Measurements from ENCODE around the gene ZNF684.
"Not testable (repeated sequence)": the region's sequence is repeated elsewhere in the genome, so short reads cannot be mapped to it uniquely, and the experiment has no call there.

Gene ZNF684

DNA sequence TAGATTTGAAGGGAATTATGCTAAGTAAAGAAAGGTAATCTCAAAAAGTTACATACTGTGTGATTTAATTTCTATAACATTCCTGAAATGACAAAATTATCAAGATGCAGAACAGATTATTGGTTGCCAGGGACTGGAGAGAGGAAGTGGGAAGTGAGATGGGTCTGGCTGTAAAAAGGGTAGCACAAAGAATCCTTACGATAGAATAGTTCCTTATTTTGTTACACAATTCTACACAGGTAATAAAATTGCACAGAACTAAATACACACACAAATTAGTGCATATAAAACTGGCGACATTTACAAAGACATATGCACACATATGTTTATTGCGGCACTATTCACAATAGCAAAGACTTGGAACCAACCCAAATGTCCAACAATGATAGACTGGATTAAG, 33.5 kb downstream of the ZNF684 start:
- TF ChIP-seq, protein P1, sequence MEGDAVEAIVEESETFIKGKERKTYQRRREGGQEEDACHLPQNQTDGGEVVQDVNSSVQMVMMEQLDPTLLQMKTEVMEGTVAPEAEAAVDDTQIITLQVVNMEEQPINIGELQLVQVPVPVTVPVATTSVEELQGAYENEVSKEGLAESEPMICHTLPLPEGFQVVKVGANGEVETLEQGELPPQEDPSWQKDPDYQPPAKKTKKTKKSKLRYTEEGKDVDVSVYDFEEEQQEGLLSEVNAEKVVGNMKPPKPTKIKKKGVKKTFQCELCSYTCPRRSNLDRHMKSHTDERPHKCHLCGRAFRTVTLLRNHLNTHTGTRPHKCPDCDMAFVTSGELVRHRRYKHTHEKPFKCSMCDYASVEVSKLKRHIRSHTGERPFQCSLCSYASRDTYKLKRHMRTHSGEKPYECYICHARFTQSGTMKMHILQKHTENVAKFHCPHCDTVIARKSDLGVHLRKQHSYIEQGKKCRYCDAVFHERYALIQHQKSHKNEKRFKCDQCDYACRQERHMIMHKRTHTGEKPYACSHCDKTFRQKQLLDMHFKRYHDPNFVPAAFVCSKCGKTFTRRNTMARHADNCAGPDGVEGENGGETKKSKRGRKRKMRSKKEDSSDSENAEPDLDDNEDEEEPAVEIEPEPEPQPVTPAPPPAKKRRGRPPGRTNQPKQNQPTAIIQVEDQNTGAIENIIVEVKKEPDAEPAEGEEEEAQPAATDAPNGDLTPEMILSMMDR (IDR thresholded peaks at IDR 0.05), result no peak

DNA sequence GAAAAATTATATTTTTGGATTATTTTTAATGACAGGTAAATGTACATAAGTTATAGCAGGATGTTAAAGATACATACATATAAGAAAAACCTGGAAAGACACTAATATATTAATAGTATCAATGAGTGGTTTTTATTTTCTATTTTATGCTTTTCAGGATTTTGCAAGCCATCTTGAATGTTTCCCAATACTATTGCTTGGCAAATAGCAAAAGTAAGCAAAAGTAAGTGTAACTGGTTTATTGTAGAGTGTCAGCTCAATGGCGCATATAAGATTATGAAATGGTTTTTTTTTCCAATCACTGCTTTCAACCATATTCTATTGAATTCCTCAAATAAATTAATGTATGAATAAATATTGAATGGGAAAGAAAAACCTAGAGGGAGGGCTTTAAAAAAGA, 36.4 kb downstream of the ZNF684 start:
- no peaks in the 10 kb centered on the region for H3K9me3 ChIP-seq (ENCODE audit: control insufficient read depth, low read length)
- no peak overlapping the region for H2AFZ ChIP-seq
- TF ChIP-seq, protein P1 (IDR thresholded peaks at IDR 0.05), result no peak
- no peaks in the 10 kb centered on the region for H3K4me1 ChIP-seq
- no peak overlapping the region for H3K9ac ChIP-seq
- no peaks in the 10 kb centered on the region for H3K27me3 ChIP-seq (ENCODE audit: control insufficient read depth, insufficient read depth, low read length)
- no peaks in the 10 kb centered on the region for H3K36me3 ChIP-seq (ENCODE audit: control insufficient read depth, insufficient read depth, low read length)
- H3K27ac ChIP-seq, result no peak overlapping the region
- no peak overlapping the region for H3K4me3 ChIP-seq (ENCODE audit: low read depth, low read length)
- no peaks in the 10 kb centered on the region for H3K79me2 ChIP-seq
- H3K4me2 ChIP-seq (ENCODE audit: low read length), result no peak overlapping the region

More for the DNA sequence above, 33.5 kb downstream of the ZNF684 start:
- no peaks in the 10 kb centered on the region for H3K79me2 ChIP-seq
- H3K4me2 ChIP-seq (ENCODE audit: low read length), result no peak overlapping the region
- no peaks in the 10 kb centered on the region for H3K9me3 ChIP-seq (ENCODE audit: control insufficient read depth, low read length)
- H3K4me3 ChIP-seq (ENCODE audit: low read depth, low read length), result no peak overlapping the region
- no peak overlapping the region for H2AFZ ChIP-seq
- H3K36me3 ChIP-seq (ENCODE audit: control insufficient read depth, insufficient read depth, low read length), result no peaks in the 10 kb centered on the region
- H3K27ac ChIP-seq, result no peak overlapping the region
- H3K27me3 ChIP-seq (ENCODE audit: control insufficient read depth, insufficient read depth, low read length), result no peaks in the 10 kb centered on the region
- H3K9ac ChIP-seq, result no peak overlapping the region
- H3K4me1 ChIP-seq, result no peaks in the 10 kb centered on the region

DNA sequence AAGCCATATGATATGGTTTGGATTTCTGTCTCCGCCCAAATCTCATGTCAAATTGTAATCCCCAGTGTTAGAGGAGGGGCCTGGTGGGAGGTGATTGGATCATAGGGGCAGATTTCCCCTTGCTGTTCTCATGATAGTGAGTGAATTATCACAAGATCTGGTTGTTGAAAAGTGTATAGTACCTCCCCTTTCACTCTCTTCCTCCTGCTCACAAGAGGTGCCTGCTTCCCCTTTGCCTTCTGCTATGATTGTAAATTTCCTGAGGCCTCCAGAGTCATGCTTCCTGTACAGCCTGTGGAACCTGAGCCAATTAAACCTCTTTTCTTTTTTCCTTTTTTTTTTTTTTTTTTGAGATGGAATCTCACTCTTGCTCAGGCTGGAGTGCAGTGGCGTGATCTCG, 43.4 kb downstream of the ZNF684 start:
- H3K4me3 ChIP-seq (ENCODE audit: low read depth, low read length); H3K79me2 ChIP-seq; H3K27me3 ChIP-seq (ENCODE audit: control insufficient read depth, insufficient read depth, low read length); H3K4me2 ChIP-seq (ENCODE audit: low read length); H3K36me3 ChIP-seq (ENCODE audit: control insufficient read depth, insufficient read depth, low read length); H2AFZ ChIP-seq; H3K9ac ChIP-seq; H3K9me3 ChIP-seq (ENCODE audit: control insufficient read depth, low read length); H3K4me1 ChIP-seq; H3K27ac ChIP-seq: not testable (repeated sequence)

DNA sequence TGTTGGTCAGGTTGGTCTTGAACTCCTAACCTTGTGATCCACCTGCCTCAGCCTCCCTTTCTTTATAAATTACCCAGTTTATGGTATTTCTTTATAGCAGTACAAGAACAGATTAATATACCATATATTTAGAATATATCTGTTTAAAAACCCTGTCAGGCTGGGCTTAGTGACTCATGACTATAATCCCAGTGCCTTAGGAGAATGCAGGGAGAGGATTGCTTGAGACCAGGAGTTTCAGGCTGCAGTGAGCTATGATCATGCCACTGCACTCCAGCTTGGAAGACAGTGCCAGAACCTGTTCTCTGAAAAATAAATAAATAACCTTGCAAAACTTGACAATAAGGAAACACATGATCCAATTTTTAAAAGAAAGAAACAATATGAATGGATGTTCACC, 43.9 kb downstream of the ZNF684 start:
- Histone ChIP-seq H3K9ac (no peak overlapping the region), H3K27me3 (ENCODE audit: control insufficient read depth, insufficient read depth, low read length) (no peaks in the 10 kb centered on the region), H3K79me2 (no peaks in the 10 kb centered on the region), H3K4me1 (no peaks in the 10 kb centered on the region), H3K4me2 (ENCODE audit: low read length) (no peak overlapping the region), H3K27ac (no peak overlapping the region), H2AFZ (no peak overlapping the region), H3K36me3 (ENCODE audit: control insufficient read depth, insufficient read depth, low read length) (no peaks in the 10 kb centered on the region), H3K9me3 (ENCODE audit: control insufficient read depth, low read length) (no peaks in the 10 kb centered on the region), H3K4me3 (ENCODE audit: low read depth, low read length) (no peak overlapping the region)
- TF ChIP-seq, protein P1 (IDR thresholded peaks at IDR 0.05), result no peak

DNA sequence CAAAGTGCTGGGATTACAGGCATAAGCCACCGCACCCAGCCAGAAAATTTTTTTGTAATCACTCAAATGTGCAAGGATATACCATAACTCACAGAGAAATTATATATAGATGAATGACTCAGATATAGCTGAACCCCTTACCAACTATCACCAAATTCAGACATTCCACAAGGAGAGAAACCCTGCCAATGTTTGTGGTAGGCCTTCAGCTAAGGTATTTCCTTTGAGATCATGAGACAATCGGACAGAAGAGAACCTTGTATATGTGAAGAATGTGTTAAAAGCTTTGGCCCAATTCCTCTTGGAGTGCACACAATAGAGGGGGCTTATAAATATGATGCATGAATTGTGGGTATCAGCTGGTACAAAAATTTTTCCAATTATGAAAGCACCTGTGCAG, 50.7 kb downstream of the ZNF684 start:
- H3K27me3 ChIP-seq (ENCODE audit: control insufficient read depth, insufficient read depth, low read length), result no peaks in the 10 kb centered on the region
- TF ChIP-seq, protein P1 (IDR thresholded peaks at IDR 0.05), result no peak
- H3K9me3 ChIP-seq (ENCODE audit: control insufficient read depth, low read length), result no peaks in the 10 kb centered on the region
- no peak overlapping the region for H3K4me3 ChIP-seq (ENCODE audit: low read depth, low read length)
- H3K4me2 ChIP-seq (ENCODE audit: low read length), result no peak overlapping the region
- H3K9ac ChIP-seq, result no peak overlapping the region
- H3K4me1 ChIP-seq, result no peaks in the 10 kb centered on the region
- no peak overlapping the region for H2AFZ ChIP-seq
- H3K79me2 ChIP-seq, result no peaks in the 10 kb centered on the region
- H3K27ac ChIP-seq, result no peak overlapping the region
- no peaks in the 10 kb centered on the region for H3K36me3 ChIP-seq (ENCODE audit: control insufficient read depth, insufficient read depth, low read length)

Measured in parathyroid adenoma (tissue), 2 donors.